Esophagus muscularis mucosa (tissue), 4 donors: Measurements from ENCODE around the gene PCNX3. TPM values are rescaled to one million over a fixed set of nuclear protein-coding genes. Genes with fewer than 3 reads are reported as not detected.

Experiments
- DNase-seq: peaks from one replicate; pipeline ENCODE4 v3.0.0-alpha.2; 2017; ENCODE audit errors: extremely low spot score
- H3K27ac ChIP-seq, 4 donors: fragments of 200-600 bp; sonication (generic); replicated peaks in 1 of 4; 1 replicate in 3 of 4; 2 replicates in 1 of 4; pipeline ENCODE4 v1.5.1; 2016 to 2019; ENCODE audit warnings: mild to moderate bottlenecking in 1 of 4
- H3K27me3 ChIP-seq, 4 donors: fragments of 200-600 bp; sonication (generic); one replicate each; pipeline versions ENCODE4 v1.5.1 to v1.6.0; 2016 to 2019
- H3K36me3 ChIP-seq, 4 donors: fragments of 200-600 bp; sonication (generic); one replicate each; pipeline ENCODE4 v1.5.1; 2016 to 2019
- H3K4me1 ChIP-seq, 4 donors: fragments of 200-600 bp; sonication (generic); one replicate each; pipeline ENCODE4 v1.5.1; 2016 to 2019
- H3K4me3 ChIP-seq, 4 donors: fragments of 200-600 bp; sonication (generic); 1 replicate in 2 of 4; 2 replicates in 2 of 4; pipeline ENCODE4 v1.5.1; 2016 to 2019; ENCODE audit warnings: mild to moderate bottlenecking in 4 of 4, moderate library complexity in 1 of 4
- H3K9me3 ChIP-seq, 4 donors: fragments of 200-600 bp; sonication (generic); 1 replicate in 3 of 4; 2 replicates in 1 of 4; pipeline ENCODE4 v1.5.1; 2016 to 2019
- CTCF ChIP-seq, 3 experiments: fragments of 200-600 bp in 2 of 3; fragments of 450-650 bp in 1 of 3; sonication (generic) in 2 of 3; IDR thresholded peaks; one replicate each; pipeline ENCODE4 v1.5.1; 2017 to 2019; ENCODE audit warnings: antibody characterized with exemption in 3 of 3, mild to moderate bottlenecking in 2 of 3, moderate library complexity in 1 of 3
- EP300 ChIP-seq: sonication (generic); formaldehyde crosslinking; IDR thresholded peaks from one replicate; pipeline ENCODE4 v1.6.1; 2017; ENCODE audit warnings: antibody characterized with exemption
- POLR2A ChIP-seq: fragments of 450-650 bp; IDR thresholded peaks from one replicate; pipeline ENCODE4 v1.6.1; 2017; ENCODE audit warnings: antibody characterized with exemption, moderate library complexity, mild to moderate bottlenecking, low read depth
- POLR2AphosphoS5 ChIP-seq, 2 donors: sonication (generic); formaldehyde crosslinking; IDR thresholded peaks; one replicate each; pipeline ENCODE4 v1.6.1; 2017; ENCODE audit warnings: antibody characterized with exemption in 2 of 2
- WGBS: methylation state at CpG from one replicate; pipeline ENCODE4 v1.1.5; 2018; 5-methylcytosine and 5-hydroxymethylcytosine counted together
- intact Hi-C: fragments of 100-400 bp; cut with DNase I; formaldehyde crosslinking; loops from one replicate; pipeline ENCODE4 v1.15.1; 2023
- total RNA-seq, 4 donors: library from RNA; depleted of rRNA; stranded (reverse); fragments of >200 nt; gene quantifications; one replicate each; pipeline versions ENCODE4 v1.1.0 to v1.2.1, GENCODE V29; 2016

Gene PCNX3
- total RNA-seq, 4 donors from 2014 or later, result 21.4 to 43.1 (median 27.1) TPM

- DNase-seq, result no peak
- no peak for TF ChIP-seq CTCF (IDR thresholded peaks at IDR 0.05)
- TF ChIP-seq POLR2AphosphoS5 (IDR thresholded peaks at IDR 0.05), result no peak
- no peak for TF ChIP-seq POLR2A
- TF ChIP-seq EP300, result no peak
- intact Hi-C loops, result no loop called here
- peaks cover 41 to 81% (median 68%) of the 10 kb centered on the region in 4 donors for H3K36me3 ChIP-seq
- H3K4me1 ChIP-seq, result peaks cover 46 to 82% (median 73%) of the 10 kb centered on the region in 4 donors
- no peaks in the 10 kb centered on the region for H3K27me3 ChIP-seq
- peak overlapping the region; percentile 0 to 29 (median 10) for H3K4me3 ChIP-seq
- 65% methylated on average over 2 of the region's 2 CpGs for WGBS
- H3K9me3 ChIP-seq, result no peaks in the 10 kb centered on the region
- peak overlapping the region; percentile 79 to 96 (median 82) for H3K27ac ChIP-seq
These were observed 28.9 kb upstream of the PCNX3 start for GRCh38 chr11:65586676-65587075.

- TF ChIP-seq POLR2AphosphoS5 (IDR thresholded peaks at IDR 0.05) (no peak), CTCF (IDR thresholded peaks at IDR 0.05) (peak; percentile 32 to 66 (median 60))
- Histone ChIP-seq H3K36me3 (peaks cover 48 to 82% (median 71%) of the 10 kb centered on the region in 4 donors), H3K4me1 (peaks cover 49 to 94% (median 85%) of the 10 kb centered on the region in 4 donors), H3K27me3 (no peaks in the 10 kb centered on the region), H3K27ac (peak overlapping the region; percentile 79 to 96 (median 82)), H3K4me3 (no peak overlapping the region), H3K9me3 (no peaks in the 10 kb centered on the region)
- no peak for DNase-seq
- intact Hi-C loops, result no loop called here
- 45% methylated on average over 12 of the region's 13 CpGs for WGBS
These were observed 27.1 kb upstream of the PCNX3 start for GRCh38 chr11:65588199-65589054.

GRCh38 chr11:65589444-65590239, 25.9 kb upstream of the PCNX3 start:
- peaks cover 57 to 94% (median 82%) of the 10 kb centered on the region in 4 donors for H3K4me1 ChIP-seq
- TF ChIP-seq EP300, result no peak
- peaks cover 37 to 70% (median 62%) of the 10 kb centered on the region in 4 donors for H3K36me3 ChIP-seq
- no peak overlapping the region for H3K4me3 ChIP-seq
- no peaks in the 10 kb centered on the region for H3K27me3 ChIP-seq
- H3K9me3 ChIP-seq, result no peaks in the 10 kb centered on the region
- intact Hi-C loops, result loop anchor here (5.0 kb wide), 1 partner anchor 47 kb away; no protein-coding TSS in a partner anchor
- no peak for DNase-seq
- peak overlapping the region; percentile 79 to 96 (median 82) for H3K27ac ChIP-seq
- 58% methylated on average over 7 of the region's 9 CpGs for WGBS

- peaks cover 58 to 94% (median 83%) of the 10 kb centered on the region in 4 donors for H3K4me1 ChIP-seq
- TF ChIP-seq POLR2AphosphoS5 (IDR thresholded peaks at IDR 0.05), result peak in 1 of 2 donors; percentile 45
- TF ChIP-seq POLR2A, result no peak
- no peak for DNase-seq
- WGBS, result 29% methylated on average over 4 of the region's 8 CpGs
- H3K27me3 ChIP-seq, result no peaks in the 10 kb centered on the region
- H3K9me3 ChIP-seq, result no peaks in the 10 kb centered on the region
- intact Hi-C loops, result loop anchor here (5.0 kb wide), 1 partner anchor 48 kb away; no protein-coding TSS in a partner anchor
- no peak overlapping the region for H3K4me3 ChIP-seq
- H3K27ac ChIP-seq, result peak overlapping the region in 3 of 4 donors; percentile 79 to 96 (median 79)
- peaks cover 32 to 64% (median 57%) of the 10 kb centered on the region in 4 donors for H3K36me3 ChIP-seq
These were observed 25.3 kb upstream of the PCNX3 start for GRCh38 chr11:65590240-65590738.

- no peaks in the 10 kb centered on the region for H3K9me3 ChIP-seq
- H3K36me3 ChIP-seq, result peaks cover 26 to 58% (median 50%) of the 10 kb centered on the region in 4 donors
- intact Hi-C loops, result loop anchor here (2.0 to 5.0 kb wide), 2 partner anchors 17 to 50 kb away; no protein-coding TSS in a partner anchor
- no peaks in the 10 kb centered on the region for H3K27me3 ChIP-seq
- H3K27ac ChIP-seq, result peak overlapping the region; percentile 36 to 96 (median 50)
- peak; percentile 6 to 50 for TF ChIP-seq POLR2AphosphoS5 (IDR thresholded peaks at IDR 0.05)
- TF ChIP-seq EP300, result no peak
- TF ChIP-seq POLR2A, result no peak
- TF ChIP-seq CTCF (IDR thresholded peaks at IDR 0.05), result peak in 2 of 3 experiments; percentile 7 to 15
- DNase-seq, result no peak
- peaks cover 44 to 83% (median 72%) of the 10 kb centered on the region in 4 donors for H3K4me1 ChIP-seq
- WGBS, result 69% methylated on average over 42 of the region's 106 CpGs
- peak overlapping the region; percentile 9 to 32 (median 22) for H3K4me3 ChIP-seq
These were observed 23.4 kb upstream of the PCNX3 start for GRCh38 chr11:65591939-65592857.
